GM18870 (cell line): Measurements from ENCODE around the gene RELCH.

Experiments
- ATAC-seq: cut with Tn5 transposase; IDR thresholded peaks from one replicate; pipeline ENCODE4 v1.9.1; 2021; ENCODE audit warnings: moderate library complexity; ENCODE audit not compliant: unreplicated experiment

RELCH gene

GRCh38 chr18:62336618-62337017, 149.6 kb downstream of the RELCH start:
- no peak for ATAC-seq

GRCh38 chr18:62337336-62337735, 150.3 kb downstream of the RELCH start:
- ATAC-seq = no peak

GRCh38 chr18:62338446-62339105, 151.5 kb downstream of the RELCH start:
- no peak for ATAC-seq

GRCh38 chr18:62339106-62339988, 152.3 kb downstream of the RELCH start:
- no peak for ATAC-seq

- no peak for ATAC-seq
Measured at GRCh38 chr18:62340996-62341395, 153.9 kb downstream of the RELCH start.

GRCh38 chr18:62341473-62341872, 154.4 kb downstream of the RELCH start:
- ATAC-seq = no peak

- no peak for ATAC-seq
Measured at GRCh38 chr18:62342884-62343283, 155.8 kb downstream of the RELCH start.

- ATAC-seq = no peak
Measured at GRCh38 chr18:62343316-62343715, 156.3 kb downstream of the RELCH start.

- peak; percentile 67 for ATAC-seq
Measured at GRCh38 chr18:62345909-62346308, 158.9 kb downstream of the RELCH start.

GRCh38 chr18:62346333-62347088, 159.5 kb downstream of the RELCH start:
- ATAC-seq = no peak

- ATAC-seq = no peak
Measured at GRCh38 chr18:62347089-62347506, 160.0 kb downstream of the RELCH start.

- no peak for ATAC-seq
Measured at GRCh38 chr18:62348474-62348873, 161.4 kb downstream of the RELCH start.

- no peak for ATAC-seq
Measured at GRCh38 chr18:62353170-62353569, 166.1 kb downstream of the RELCH start.

- ATAC-seq = no peak
Measured at GRCh38 chr18:62354151-62354550, 167.1 kb downstream of the RELCH start.

GRCh38 chr18:62357079-62357719, 170.1 kb downstream of the RELCH start:
- ATAC-seq = no peak
